ENCODE data around the gene RAD51B.
"Not testable (repeated sequence)": the region's sequence is repeated elsewhere in the genome, so short reads cannot be mapped to it uniquely, and the experiment has no call there.

Gene RAD51B

GRCh38 chr14:68247274-68247673 is 427.7 kb downstream of the RAD51B start:
- no peak for DNase-seq

GRCh38 chr14:68247676-68248268 is 428.2 kb downstream of the RAD51B start:
- DNase-seq: no peak

GRCh38 chr14:68248481-68249255 is 429.1 kb downstream of the RAD51B start:
- DNase-seq: peak in 7 of 56 donors; percentile 2 to 34 (median 12)

- DNase-seq: no peak
Observed at GRCh38 chr14:68249661-68250451, 430.3 kb downstream of the RAD51B start.

GRCh38 chr14:68250927-68251768 is 431.6 kb downstream of the RAD51B start:
- no peak for DNase-seq

- no peak for DNase-seq
Observed at GRCh38 chr14:68251769-68252100, 432.2 kb downstream of the RAD51B start.

- DNase-seq: no peak
Observed at GRCh38 chr14:68253160-68253780, 433.7 kb downstream of the RAD51B start.

- no peak for DNase-seq
Observed at GRCh38 chr14:68253878-68254528, 434.4 kb downstream of the RAD51B start.

GRCh38 chr14:68254669-68255527 is 435.3 kb downstream of the RAD51B start:
- DNase-seq: no peak

GRCh38 chr14:68255693-68256178 is 436.2 kb downstream of the RAD51B start:
- no peak for DNase-seq

- DNase-seq: no peak
Observed at GRCh38 chr14:68257969-68258368, 438.4 kb downstream of the RAD51B start.

- DNase-seq: not testable (repeated sequence)
Observed at GRCh38 chr14:68258995-68259394, 439.4 kb downstream of the RAD51B start.

- no peak for DNase-seq
Observed at GRCh38 chr14:68260121-68260520, 440.5 kb downstream of the RAD51B start.

GRCh38 chr14:68261092-68261842 is 441.7 kb downstream of the RAD51B start:
- no peak for DNase-seq

- DNase-seq: no peak
Observed at GRCh38 chr14:68262567-68262966, 443.0 kb downstream of the RAD51B start.

GRCh38 chr14:68263563-68264259 is 444.1 kb downstream of the RAD51B start:
- DNase-seq: no peak

GRCh38 chr14:68264260-68264569 is 444.6 kb downstream of the RAD51B start:
- no peak for DNase-seq

GRCh38 chr14:68266998-68267397 is 447.4 kb downstream of the RAD51B start:
- DNase-seq: no peak
